Astrocyte (in vitro differentiated cells and primary cell): ENCODE data around the gene AP2M1. TPM values are rescaled to one million over a fixed set of nuclear protein-coding genes. Genes with fewer than 3 reads are reported as not detected.

Experiments
- DNase-seq: peaks from one replicate; pipeline ENCODE4 v3.0.0-alpha.2; 2010; ENCODE audit warnings: low read depth
- FAIRE-seq: peaks from 2 replicates; lab custom pipeline; 2011; peaks lifted over from hg19 to GRCh38; lab: Jason Lieb, UNC
- H2AFZ ChIP-seq: 2 replicates; pipeline ENCODE4 v1.6.0; 2012; ENCODE audit warnings: low read depth, low read length, inconsistent platforms
- H3K27ac ChIP-seq: 2 replicates; pipeline ENCODE4 v1.5.1; 2011; ENCODE audit warnings: low read depth, low read length, inconsistent platforms
- H3K27me3 ChIP-seq: 2 replicates; pipeline ENCODE4 v1.6.0; 2011; ENCODE audit warnings: low read length, inconsistent platforms; ENCODE audit not compliant: insufficient read depth
- H3K36me3 ChIP-seq: 2 replicates; pipeline ENCODE4 v1.5.1; 2011; ENCODE audit warnings: low read length, inconsistent platforms; ENCODE audit not compliant: insufficient read depth
- H3K4me1 ChIP-seq: 2 replicates; pipeline ENCODE4 v1.5.1; 2011; ENCODE audit warnings: low read length, inconsistent platforms; ENCODE audit not compliant: insufficient read depth
- H3K4me2 ChIP-seq: 2 replicates; pipeline ENCODE4 v1.6.0; 2012; ENCODE audit warnings: low read length, inconsistent platforms
- H3K4me3 ChIP-seq: 2 replicates; pipeline ENCODE4 v1.5.1; 2011; ENCODE audit warnings: low read depth, mild to moderate bottlenecking, low read length, inconsistent platforms; ENCODE audit not compliant: insufficient read depth
- H3K79me2 ChIP-seq: 2 replicates; pipeline ENCODE4 v1.6.0; 2012; ENCODE audit warnings: mild to moderate bottlenecking, low read length, inconsistent platforms; ENCODE audit not compliant: insufficient read depth
- H3K9ac ChIP-seq: 2 replicates; pipeline ENCODE4 v1.6.0; 2012; ENCODE audit warnings: mild to moderate bottlenecking, low read length, inconsistent platforms
- H3K9me3 ChIP-seq: 2 replicates; pipeline ENCODE4 v1.5.1; 2012; ENCODE audit warnings: low read depth, mild to moderate bottlenecking, low read length, inconsistent platforms; ENCODE audit not compliant: insufficient read depth
- H4K20me1 ChIP-seq: 2 replicates; pipeline ENCODE4 v1.6.0; 2012; ENCODE audit warnings: low read length, inconsistent platforms; ENCODE audit not compliant: insufficient read depth
- H3K27ac Mint-ChIP-seq: one replicate; pipeline ENCODE4 v1.8.0; 2021; ENCODE audit warnings: mild to moderate bottlenecking, mixed read lengths; ENCODE audit not compliant: unreplicated experiment
- H3K27me3 Mint-ChIP-seq: one replicate; pipeline ENCODE4 v1.8.0; 2021; ENCODE audit warnings: low read depth, mixed read lengths; ENCODE audit not compliant: unreplicated experiment
- H3K36me3 Mint-ChIP-seq: one replicate; pipeline ENCODE4 v1.8.0; 2021; ENCODE audit warnings: low read depth, mixed read lengths; ENCODE audit not compliant: unreplicated experiment
- H3K4me1 Mint-ChIP-seq: one replicate; pipeline ENCODE4 v1.8.0; 2021; ENCODE audit warnings: low read depth, mixed read lengths; ENCODE audit not compliant: unreplicated experiment
- H3K4me3 Mint-ChIP-seq: one replicate; pipeline ENCODE4 v1.8.0; 2021; ENCODE audit warnings: mild to moderate bottlenecking, moderate library complexity, mixed read lengths; ENCODE audit not compliant: unreplicated experiment
- H3K9me3 Mint-ChIP-seq: one replicate; pipeline ENCODE4 v1.8.0; 2021; ENCODE audit warnings: mild to moderate bottlenecking, mixed read lengths; ENCODE audit not compliant: unreplicated experiment
- CTCF ChIP-seq: IDR thresholded peaks from 2 replicates; pipeline ENCODE4 v1.5.1; 2011; ENCODE audit warnings: low read depth, mild to moderate bottlenecking, inconsistent platforms, low read length, moderate library complexity; ENCODE audit not compliant: insufficient read depth
- EZH2 ChIP-seq: IDR thresholded peaks from 2 replicates; pipeline ENCODE4 v1.6.1; 2012; ENCODE audit warnings: mild to moderate bottlenecking, low read length, inconsistent platforms; ENCODE audit not compliant: insufficient read depth
- total RNA-seq: library from RNA; stranded (reverse); gene quantifications from 2 replicates; pipeline ENCODE4 v1.2.1, GENCODE V29; 2021

AP2M1 gene
- total RNA-seq, 1 donor from 2014 or later, result 603 TPM

GRCh38 chr3:184198509-184198908 is 23.9 kb downstream of the AP2M1 start:
- H2AFZ ChIP-seq, result no peak overlapping the region
- no peaks in the 10 kb centered on the region for H3K27me3 Mint-ChIP-seq
- H3K27me3 ChIP-seq, result peaks cover 3% of the 10 kb centered on the region

GRCh38 chr3:184200825-184201224 is 26.2 kb downstream of the AP2M1 start:
- Histone ChIP-seq H3K36me3 (peaks cover under 1% of the 10 kb centered on the region), H3K9ac (no peak overlapping the region), H3K9me3 (no peaks in the 10 kb centered on the region), H3K79me2 (no peaks in the 10 kb centered on the region), H2AFZ (no peak overlapping the region), H3K27ac (no peak overlapping the region), H4K20me1 (no peaks in the 10 kb centered on the region), H3K4me2 (no peak overlapping the region), H3K27me3 (peaks cover 6% of the 10 kb centered on the region), H3K4me1 (no peaks in the 10 kb centered on the region), H3K4me3 (no peak overlapping the region)
- Mint-ChIP-seq H3K4me3 (no peak overlapping the region), H3K36me3 (peaks cover 3% of the 10 kb centered on the region), H3K4me1 (peaks cover 4% of the 10 kb centered on the region), H3K9me3 (no peaks in the 10 kb centered on the region), H3K27me3 (peaks cover 3% of the 10 kb centered on the region), H3K27ac (no peak overlapping the region)
- FAIRE-seq (no peak), DNase-seq (no peak)
- TF ChIP-seq EZH2, result no peak
- TF ChIP-seq CTCF, result no peak

More at GRCh38 chr3:184198509-184198908, 23.9 kb downstream of the AP2M1 start:
- no peak for DNase-seq
- no peak overlapping the region for H3K27ac Mint-ChIP-seq
- H3K36me3 Mint-ChIP-seq, result peaks cover 16% of the 10 kb centered on the region
- H3K4me2 ChIP-seq, result no peak overlapping the region
- peaks cover 15% of the 10 kb centered on the region for H3K36me3 ChIP-seq
- H4K20me1 ChIP-seq, result peaks cover 7% of the 10 kb centered on the region
- H3K4me1 Mint-ChIP-seq, result peaks cover 5% of the 10 kb centered on the region
- no peaks in the 10 kb centered on the region for H3K9me3 Mint-ChIP-seq
- no peaks in the 10 kb centered on the region for H3K79me2 ChIP-seq
- H3K27ac ChIP-seq, result no peak overlapping the region
- H3K4me3 ChIP-seq, result no peak overlapping the region
- no peak overlapping the region for H3K4me3 Mint-ChIP-seq
- no peak overlapping the region for H3K9ac ChIP-seq
- H3K9me3 ChIP-seq, result no peaks in the 10 kb centered on the region
- H3K4me1 ChIP-seq, result no peaks in the 10 kb centered on the region
- FAIRE-seq, result no peak
- TF ChIP-seq CTCF, result no peak
- TF ChIP-seq EZH2, result no peak

GRCh38 chr3:184203526-184203925 is 28.9 kb downstream of the AP2M1 start:
- H3K9ac ChIP-seq, result no peak overlapping the region
- no peak for DNase-seq
- H4K20me1 ChIP-seq, result no peaks in the 10 kb centered on the region
- Mint-ChIP-seq H3K27ac (no peak overlapping the region), H3K4me3 (no peak overlapping the region), H3K36me3 (no peaks in the 10 kb centered on the region), H3K9me3 (no peaks in the 10 kb centered on the region), H3K27me3 (peaks cover 13% of the 10 kb centered on the region), H3K4me1 (no peaks in the 10 kb centered on the region)
- H3K79me2 ChIP-seq, result no peaks in the 10 kb centered on the region
- FAIRE-seq, result no peak
- no peak for TF ChIP-seq CTCF
- no peak for TF ChIP-seq EZH2
- no peaks in the 10 kb centered on the region for H3K9me3 ChIP-seq
- H3K27ac ChIP-seq, result no peak overlapping the region
- H3K4me2 ChIP-seq, result no peak overlapping the region
- H3K27me3 ChIP-seq, result peaks cover 16% of the 10 kb centered on the region
- H2AFZ ChIP-seq, result no peak overlapping the region
- H3K4me1 ChIP-seq, result no peaks in the 10 kb centered on the region
- no peak overlapping the region for H3K4me3 ChIP-seq
- no peaks in the 10 kb centered on the region for H3K36me3 ChIP-seq
